WTC11 (cell line): ENCODE data around the gene IGFBP4. TPM values are rescaled to one million over a fixed set of nuclear protein-coding genes. Genes with fewer than 3 reads are reported as not detected.

Experiments used
- ATAC-seq: fragments of 200-7000 bp; cut with Tn5 transposase; 2 replicates; pipeline ENCODE4 v1.10.0; 2021; ENCODE audit warnings: mild to moderate bottlenecking, moderate library complexity
- CTCF ChIA-PET: fragments of 300-600 bp; sonication (Branson Sonifier 250); formaldehyde crosslinking; loops from one replicate; lab custom pipeline; 2021; ENCODE audit warnings: antibody characterized with exemption; lab: Charles Lee
- POLR2A ChIA-PET: fragments of 350-600 bp; sonication (Branson Sonifier 250); formaldehyde crosslinking; loops from one replicate; lab custom pipeline; 2021; ENCODE audit warnings: antibody characterized with exemption; lab: Charles Lee
- DNase-seq: peaks from one replicate; pipeline ENCODE4 v3.0.0; 2021; ENCODE audit warnings: low spot score
- H3K27ac Mint-ChIP-seq: 2 replicates; pipeline ENCODE4 v1.8.0; 2021; ENCODE audit warnings: mixed read lengths
- H3K27me3 Mint-ChIP-seq: 2 replicates; pipeline ENCODE4 v1.8.0; 2021; ENCODE audit warnings: low read depth, mild to moderate bottlenecking, moderate library complexity, mixed read lengths
- H3K36me3 Mint-ChIP-seq: 2 replicates; pipeline ENCODE4 v1.8.0; 2021; ENCODE audit warnings: mixed read lengths
- H3K4me1 Mint-ChIP-seq: 2 replicates; pipeline ENCODE4 v1.8.0; 2022; ENCODE audit warnings: mixed read lengths
- H3K4me3 Mint-ChIP-seq: 2 replicates; pipeline ENCODE4 v1.8.0; 2021; ENCODE audit warnings: mild to moderate bottlenecking, moderate library complexity, mixed read lengths
- H3K9me3 Mint-ChIP-seq: 2 replicates; pipeline ENCODE4 v1.8.0; 2021; ENCODE audit warnings: mixed read lengths
- E2F4 ChIP-seq: sonication (generic); formaldehyde crosslinking; IDR thresholded peaks from 2 replicates; pipeline ENCODE4 v1.8.1; 2022; ENCODE audit warnings: low read depth, mild to moderate bottlenecking, moderate library complexity, missing genetic modification reagents, borderline replicate concordance
- ESRRA ChIP-seq: sonication (generic); formaldehyde crosslinking; IDR thresholded peaks from 2 replicates; pipeline ENCODE4 v1.8.1; 2022; ENCODE audit warnings: mild to moderate bottlenecking, missing genetic modification reagents, borderline replicate concordance
- ETV6 ChIP-seq: sonication (generic); formaldehyde crosslinking; IDR thresholded peaks from 2 replicates; pipeline ENCODE4 v1.8.1; 2022; ENCODE audit warnings: mild to moderate bottlenecking, missing genetic modification reagents
- GRHL2 ChIP-seq: fragments of 250-450 bp; sonication (Bioruptor Pico); IDR thresholded peaks from 2 replicates; pipeline ENCODE4 v1.8.0; 2022; ENCODE audit warnings: mild to moderate bottlenecking, moderate library complexity; ENCODE audit not compliant: insufficient replicate concordance, severe bottlenecking
- NR3C1 ChIP-seq: sonication (generic); formaldehyde crosslinking; conservative IDR thresholded peaks from 2 replicates; pipeline ENCODE4 v1.8.1; 2023; ENCODE audit warnings: low read depth, mild to moderate bottlenecking, missing genetic modification reagents
- SMAD3 ChIP-seq: sonication (generic); formaldehyde crosslinking; IDR thresholded peaks from 2 replicates; pipeline ENCODE4 v1.8.0; 2022; ENCODE audit warnings: missing genetic modification reagents, mild to moderate bottlenecking, borderline replicate concordance
- TCF7 ChIP-seq: sonication (generic); formaldehyde crosslinking; IDR thresholded peaks from 2 replicates; pipeline ENCODE4 v1.8.0; 2022; ENCODE audit warnings: mild to moderate bottlenecking, low read depth, missing genetic modification reagents, moderate library complexity
- ZNF138 ChIP-seq: sonication (generic); formaldehyde crosslinking; conservative IDR thresholded peaks from 2 replicates; pipeline ENCODE4 v1.8.1; 2022; ENCODE audit warnings: mild to moderate bottlenecking, moderate library complexity, missing genetic modification reagents
- ZNF263 ChIP-seq: sonication (generic); formaldehyde crosslinking; IDR thresholded peaks from 2 replicates; pipeline ENCODE4 v1.8.1; 2022; ENCODE audit warnings: low read depth, mild to moderate bottlenecking, moderate library complexity, missing genetic modification reagents
- total RNA-seq: library from RNA; stranded (reverse); gene quantifications from 3 replicates; pipeline ENCODE4 v1.2.3, GENCODE V29; 2021
- TF ChIP-seq, protein P1 (sequence below): sonication (generic); formaldehyde crosslinking; IDR thresholded peaks from 2 replicates; pipeline ENCODE4 v1.8.0; 2022; ENCODE audit warnings: mild to moderate bottlenecking, missing genetic modification reagents
- TF ChIP-seq, protein P2 (sequence below): sonication (generic); formaldehyde crosslinking; IDR thresholded peaks from 2 replicates; pipeline ENCODE4 v1.8.0; 2022; ENCODE audit warnings: mild to moderate bottlenecking, missing genetic modification reagents
- TF ChIP-seq, protein P3 (sequence below): sonication (generic); formaldehyde crosslinking; IDR thresholded peaks from 2 replicates; pipeline ENCODE4 v1.8.1; 2023; ENCODE audit warnings: mild to moderate bottlenecking, moderate library complexity, missing genetic modification reagents
- TF ChIP-seq, protein P4 (sequence below): fragments of 250-450 bp; sonication (Bioruptor Pico); IDR thresholded peaks from 2 replicates; pipeline ENCODE4 v1.9.0; 2021; ENCODE audit warnings: mild to moderate bottlenecking, borderline replicate concordance

The IGFBP4 gene
- total RNA-seq, 1 experiment from 2014 or later, result 172 TPM

GRCh38 chr17:40496170-40496569, 52.9 kb downstream of the IGFBP4 start:
- ChIA-PET POLR2A (interaction anchor here (0.6 kb wide), 1 partner anchor 128 kb away, joined by 5 read pairs; no protein-coding TSS in a partner anchor), CTCF (interaction anchor here (0.7 to 8.1 kb wide), 4 partner anchors 10 to 37 kb away, joined by 3 to 74 read pairs (median 10); no protein-coding TSS in a partner anchor)
- Mint-ChIP-seq H3K36me3 (no peaks in the 10 kb centered on the region), H3K4me1 (peaks cover 59% of the 10 kb centered on the region), H3K9me3 (no peaks in the 10 kb centered on the region), H3K27me3 (no peaks in the 10 kb centered on the region; the same call in 1 of the 2 replicates), H3K4me3 (no peak overlapping the region), H3K27ac (no peak overlapping the region)
- TF ChIP-seq E2F4 (CRISPR knock-in tag) (no peak), TCF7 (CRISPR knock-in tag) (no peak), GRHL2 (no peak), ZNF263 (CRISPR knock-in tag) (no peak), NR3C1 (CRISPR knock-in tag) (no peak), ESRRA (CRISPR knock-in tag) (no peak), SMAD3 (CRISPR knock-in tag) (no peak)
- TF ChIP-seq, protein P1, sequence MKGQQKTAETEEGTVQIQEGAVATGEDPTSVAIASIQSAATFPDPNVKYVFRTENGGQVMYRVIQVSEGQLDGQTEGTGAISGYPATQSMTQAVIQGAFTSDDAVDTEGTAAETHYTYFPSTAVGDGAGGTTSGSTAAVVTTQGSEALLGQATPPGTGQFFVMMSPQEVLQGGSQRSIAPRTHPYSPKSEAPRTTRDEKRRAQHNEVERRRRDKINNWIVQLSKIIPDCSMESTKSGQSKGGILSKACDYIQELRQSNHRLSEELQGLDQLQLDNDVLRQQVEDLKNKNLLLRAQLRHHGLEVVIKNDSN, result no peak
- TF ChIP-seq, protein P2, sequence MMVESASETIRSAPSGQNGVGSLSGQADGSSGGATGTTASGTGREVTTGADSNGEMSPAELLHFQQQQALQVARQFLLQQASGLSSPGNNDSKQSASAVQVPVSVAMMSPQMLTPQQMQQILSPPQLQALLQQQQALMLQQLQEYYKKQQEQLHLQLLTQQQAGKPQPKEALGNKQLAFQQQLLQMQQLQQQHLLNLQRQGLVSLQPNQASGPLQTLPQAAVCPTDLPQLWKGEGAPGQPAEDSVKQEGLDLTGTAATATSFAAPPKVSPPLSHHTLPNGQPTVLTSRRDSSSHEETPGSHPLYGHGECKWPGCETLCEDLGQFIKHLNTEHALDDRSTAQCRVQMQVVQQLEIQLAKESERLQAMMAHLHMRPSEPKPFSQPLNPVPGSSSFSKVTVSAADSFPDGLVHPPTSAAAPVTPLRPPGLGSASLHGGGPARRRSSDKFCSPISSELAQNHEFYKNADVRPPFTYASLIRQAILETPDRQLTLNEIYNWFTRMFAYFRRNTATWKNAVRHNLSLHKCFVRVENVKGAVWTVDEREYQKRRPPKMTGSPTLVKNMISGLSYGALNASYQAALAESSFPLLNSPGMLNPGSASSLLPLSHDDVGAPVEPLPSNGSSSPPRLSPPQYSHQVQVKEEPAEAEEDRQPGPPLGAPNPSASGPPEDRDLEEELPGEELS (CRISPR knock-in tag), result no peak
- TF ChIP-seq, protein P3, sequence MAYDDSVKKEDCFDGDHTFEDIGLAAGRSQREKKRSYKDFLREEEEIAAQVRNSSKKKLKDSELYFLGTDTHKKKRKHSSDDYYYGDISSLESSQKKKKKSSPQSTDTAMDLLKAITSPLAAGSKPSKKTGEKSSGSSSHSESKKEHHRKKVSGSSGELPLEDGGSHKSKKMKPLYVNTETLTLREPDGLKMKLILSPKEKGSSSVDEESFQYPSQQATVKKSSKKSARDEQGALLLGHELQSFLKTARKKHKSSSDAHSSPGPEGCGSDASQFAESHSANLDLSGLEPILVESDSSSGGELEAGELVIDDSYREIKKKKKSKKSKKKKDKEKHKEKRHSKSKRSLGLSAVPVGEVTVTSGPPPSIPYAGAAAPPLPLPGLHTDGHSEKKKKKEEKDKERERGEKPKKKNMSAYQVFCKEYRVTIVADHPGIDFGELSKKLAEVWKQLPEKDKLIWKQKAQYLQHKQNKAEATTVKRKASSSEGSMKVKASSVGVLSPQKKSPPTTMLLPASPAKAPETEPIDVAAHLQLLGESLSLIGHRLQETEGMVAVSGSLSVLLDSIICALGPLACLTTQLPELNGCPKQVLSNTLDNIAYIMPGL (CRISPR knock-in tag), result no peak
- ATAC-seq, result no peak
- DNase-seq, result no peak

DNA sequence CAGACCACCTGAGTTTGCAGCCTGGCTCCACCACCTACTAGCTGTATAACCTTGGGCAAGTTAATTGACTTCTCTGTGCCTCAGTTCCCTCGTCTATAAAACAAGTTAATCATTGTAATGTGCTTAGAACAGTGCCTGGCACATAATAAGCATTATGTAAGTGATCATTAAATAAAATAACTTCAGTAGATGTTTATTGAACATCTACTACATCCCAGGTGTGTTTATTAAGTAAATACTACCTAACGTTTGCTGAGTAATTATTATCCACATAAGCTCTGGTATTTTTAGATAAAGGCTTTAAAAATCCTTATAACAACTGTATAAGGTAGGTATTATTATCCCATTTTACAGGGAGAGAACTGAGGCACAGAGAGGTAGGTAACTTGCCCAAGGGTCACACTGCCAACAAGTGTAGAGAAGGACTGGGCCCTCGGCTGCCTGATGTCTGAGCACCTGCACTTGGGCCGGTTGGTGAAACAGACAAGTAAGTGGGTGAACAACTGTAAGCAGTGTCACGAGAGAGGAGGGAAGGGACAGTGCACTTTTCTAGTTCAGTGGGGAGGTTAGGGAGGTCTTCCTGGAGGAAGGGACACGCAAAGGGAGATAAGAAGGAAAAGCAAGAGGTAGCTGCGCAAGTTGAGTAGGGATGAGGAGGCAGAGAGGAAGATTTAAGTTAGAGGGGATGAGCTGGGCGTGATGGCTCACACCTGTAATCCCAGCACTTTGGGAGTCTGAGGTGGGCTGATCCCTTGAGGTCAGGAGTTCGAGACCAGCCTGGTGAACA, 53.6 kb downstream of the IGFBP4 start:
- Mint-ChIP-seq H3K27me3 (no peaks in the 10 kb centered on the region; the same call in 1 of the 2 replicates), H3K27ac (peak overlapping the region; percentile 22; the same call in 1 of the 2 replicates), H3K9me3 (no peaks in the 10 kb centered on the region), H3K4me3 (no peak overlapping the region), H3K4me1 (peaks cover 53% of the 10 kb centered on the region), H3K36me3 (no peaks in the 10 kb centered on the region)
- ChIA-PET CTCF (interaction anchor here (0.6 to 8.1 kb wide), 4 partner anchors 20 to 165 kb away, joined by 4 to 74 read pairs (median 7); no protein-coding TSS in a partner anchor), POLR2A (no interaction called here)
- no peak for DNase-seq
- TF ChIP-seq, protein P2 (CRISPR knock-in tag), result no peak
- TF ChIP-seq ETV6 (no peak), ZNF138 (CRISPR knock-in tag) (no peak)
- TF ChIP-seq, protein P4, sequence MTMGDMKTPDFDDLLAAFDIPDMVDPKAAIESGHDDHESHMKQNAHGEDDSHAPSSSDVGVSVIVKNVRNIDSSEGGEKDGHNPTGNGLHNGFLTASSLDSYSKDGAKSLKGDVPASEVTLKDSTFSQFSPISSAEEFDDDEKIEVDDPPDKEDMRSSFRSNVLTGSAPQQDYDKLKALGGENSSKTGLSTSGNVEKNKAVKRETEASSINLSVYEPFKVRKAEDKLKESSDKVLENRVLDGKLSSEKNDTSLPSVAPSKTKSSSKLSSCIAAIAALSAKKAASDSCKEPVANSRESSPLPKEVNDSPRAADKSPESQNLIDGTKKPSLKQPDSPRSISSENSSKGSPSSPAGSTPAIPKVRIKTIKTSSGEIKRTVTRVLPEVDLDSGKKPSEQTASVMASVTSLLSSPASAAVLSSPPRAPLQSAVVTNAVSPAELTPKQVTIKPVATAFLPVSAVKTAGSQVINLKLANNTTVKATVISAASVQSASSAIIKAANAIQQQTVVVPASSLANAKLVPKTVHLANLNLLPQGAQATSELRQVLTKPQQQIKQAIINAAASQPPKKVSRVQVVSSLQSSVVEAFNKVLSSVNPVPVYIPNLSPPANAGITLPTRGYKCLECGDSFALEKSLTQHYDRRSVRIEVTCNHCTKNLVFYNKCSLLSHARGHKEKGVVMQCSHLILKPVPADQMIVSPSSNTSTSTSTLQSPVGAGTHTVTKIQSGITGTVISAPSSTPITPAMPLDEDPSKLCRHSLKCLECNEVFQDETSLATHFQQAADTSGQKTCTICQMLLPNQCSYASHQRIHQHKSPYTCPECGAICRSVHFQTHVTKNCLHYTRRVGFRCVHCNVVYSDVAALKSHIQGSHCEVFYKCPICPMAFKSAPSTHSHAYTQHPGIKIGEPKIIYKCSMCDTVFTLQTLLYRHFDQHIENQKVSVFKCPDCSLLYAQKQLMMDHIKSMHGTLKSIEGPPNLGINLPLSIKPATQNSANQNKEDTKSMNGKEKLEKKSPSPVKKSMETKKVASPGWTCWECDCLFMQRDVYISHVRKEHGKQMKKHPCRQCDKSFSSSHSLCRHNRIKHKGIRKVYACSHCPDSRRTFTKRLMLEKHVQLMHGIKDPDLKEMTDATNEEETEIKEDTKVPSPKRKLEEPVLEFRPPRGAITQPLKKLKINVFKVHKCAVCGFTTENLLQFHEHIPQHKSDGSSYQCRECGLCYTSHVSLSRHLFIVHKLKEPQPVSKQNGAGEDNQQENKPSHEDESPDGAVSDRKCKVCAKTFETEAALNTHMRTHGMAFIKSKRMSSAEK (CRISPR knock-in tag), result no peak
- TF ChIP-seq, protein P3 (CRISPR knock-in tag), result no peak
- no peak for ATAC-seq
